Gastrocnemius medialis (tissue), 4 donors: ENCODE measurements around the gene RPS6KA2.

ENCODE experiments used
- CTCF ChIP-seq, 5 experiments: fragments of 450-650 bp in 3 of 5; fragments of 200-600 bp in 2 of 5; sonication (generic) in 2 of 5; IDR thresholded peaks in 4 of 5; conservative IDR thresholded peaks in 1 of 5; 1 replicate in 4 of 5; 2 replicates in 1 of 5; pipeline ENCODE4 v1.5.1; 2016 to 2019; ENCODE audit warnings: antibody characterized with exemption in 5 of 5, mild to moderate bottlenecking in 3 of 5, moderate library complexity in 3 of 5
- POLR2A ChIP-seq, 2 donors: fragments of 450-650 bp; IDR thresholded peaks; one replicate each; pipeline ENCODE4 v1.6.1; 2017; ENCODE audit warnings: antibody characterized with exemption in 2 of 2, mild to moderate bottlenecking in 2 of 2, moderate library complexity in 2 of 2

GRCh38 chr6:166405386-166405785 lies 221.7 kb downstream of the RPS6KA2 start:
- TF ChIP-seq CTCF (IDR thresholded peaks at IDR 0.05 in 4 of 5, conservative IDR thresholded peaks at IDR 0.05 in 1 of 5) (no peak), POLR2A (IDR thresholded peaks at IDR 0.05) (no peak)
